Fibroblast of lung (primary cell): Measurements from ENCODE around the gene KRTAP22-1. TPM values are rescaled to one million over a fixed set of nuclear protein-coding genes. Genes with fewer than 3 reads are reported as not detected.

Experiments used
- DNase-seq, 2 donors: peaks; one replicate each; pipeline versions ENCODE4 v3.0.0 to v3.0.0-alpha.2; 2010; ENCODE audit warnings: low read depth in 2 of 2
- H2AFZ ChIP-seq: 2 replicates; pipeline ENCODE4 v1.5.1; 2012; ENCODE audit warnings: low read length, control low read depth, inconsistent platforms
- H3K27ac ChIP-seq: 2 replicates; pipeline ENCODE4 v1.5.1; 2011; ENCODE audit warnings: low read length, control low read depth; ENCODE audit not compliant: insufficient read depth
- H3K27me3 ChIP-seq: 2 replicates; pipeline ENCODE4 v1.5.1; 2011; ENCODE audit warnings: mild to moderate bottlenecking, low read length; ENCODE audit not compliant: control insufficient read depth, insufficient read depth
- H3K36me3 ChIP-seq: 2 replicates; pipeline ENCODE4 v1.5.1; 2011; ENCODE audit warnings: low read length; ENCODE audit not compliant: control insufficient read depth, insufficient read depth
- H3K4me1 ChIP-seq: 2 replicates; pipeline ENCODE4 v1.5.1; 2011; ENCODE audit warnings: low read length; ENCODE audit not compliant: control insufficient read depth, insufficient read depth; ENCODE audit errors: extremely low read depth
- H3K4me2 ChIP-seq: 2 replicates; pipeline ENCODE4 v1.5.1; 2011; ENCODE audit warnings: low read length, control low read depth; ENCODE audit not compliant: insufficient read depth; ENCODE audit errors: extremely low read depth
- H3K4me3 ChIP-seq, 4 experiments: fragments of 200-600 bp in 1 of 4; sonication (generic) in 1 of 4; replicated peaks in 1 of 4; 2 replicates each; pipeline ENCODE4 v1.5.1; 2011 to 2016; ENCODE audit warnings: low read length in 4 of 4, low read depth in 3 of 4, mild to moderate bottlenecking in 3 of 4, control low read depth in 2 of 4, inconsistent platforms in 1 of 4, mixed read lengths in 1 of 4; ENCODE audit not compliant: insufficient read depth in 1 of 4; ENCODE audit errors: control extremely low read depth in 1 of 4
- H3K79me2 ChIP-seq: 2 replicates; pipeline ENCODE4 v1.5.1; 2012; ENCODE audit warnings: mild to moderate bottlenecking, low read length, inconsistent platforms; ENCODE audit not compliant: control insufficient read depth, insufficient read depth
- H3K9ac ChIP-seq: 2 replicates; pipeline ENCODE4 v1.5.1; 2011; ENCODE audit warnings: mild to moderate bottlenecking, low read length, control low read depth; ENCODE audit not compliant: insufficient read depth
- H3K9me3 ChIP-seq: 2 replicates; pipeline ENCODE4 v1.5.1; 2012; ENCODE audit warnings: low read depth, low read length; ENCODE audit not compliant: control insufficient read depth, insufficient read depth
- H4K20me1 ChIP-seq: 2 replicates; pipeline ENCODE4 v1.5.1; 2011; ENCODE audit warnings: low read length; ENCODE audit not compliant: control insufficient read depth, insufficient read depth; ENCODE audit errors: extremely low read depth
- CTCF ChIP-seq, 2 donors: IDR thresholded peaks in 1 of 2; conservative IDR thresholded peaks in 1 of 2; 1 replicate in 1 of 2; 2 replicates in 1 of 2; pipeline ENCODE4 v1.5.1; 2011 to 2012; ENCODE audit warnings: low read length in 2 of 2, control low read depth in 1 of 2, inconsistent platforms in 1 of 2, low read depth in 1 of 2, mild to moderate bottlenecking in 1 of 2
- EZH2 ChIP-seq: IDR thresholded peaks from 2 replicates; pipeline ENCODE4 v1.5.1; 2012; ENCODE audit warnings: low read length, control low read depth, mild to moderate bottlenecking; ENCODE audit errors: missing control alignments
- polyA plus RNA-seq, 2 donors: library from polyadenylated mRNA; depleted of rRNA in 1 of 2; stranded (reverse) in 1 of 2; unstranded in 1 of 2; fragments of >200 nt; gene quantifications; 2 replicates each; pipeline ENCODE4 v1.2.1, GENCODE V29; 2011 to 2012; ENCODE audit warnings: missing spikeins in 1 of 2
- total RNA-seq: library from RNA; depleted of rRNA; stranded (reverse); fragments of >200 nt; gene quantifications from 2 replicates; pipeline ENCODE4 v1.2.1, GENCODE V29; 2014

KRTAP22-1 gene
- total and polyA plus RNA-seq, 2 donors (not counting 1 experiment from before 2014, with no cell fraction given) = not detected

DNA sequence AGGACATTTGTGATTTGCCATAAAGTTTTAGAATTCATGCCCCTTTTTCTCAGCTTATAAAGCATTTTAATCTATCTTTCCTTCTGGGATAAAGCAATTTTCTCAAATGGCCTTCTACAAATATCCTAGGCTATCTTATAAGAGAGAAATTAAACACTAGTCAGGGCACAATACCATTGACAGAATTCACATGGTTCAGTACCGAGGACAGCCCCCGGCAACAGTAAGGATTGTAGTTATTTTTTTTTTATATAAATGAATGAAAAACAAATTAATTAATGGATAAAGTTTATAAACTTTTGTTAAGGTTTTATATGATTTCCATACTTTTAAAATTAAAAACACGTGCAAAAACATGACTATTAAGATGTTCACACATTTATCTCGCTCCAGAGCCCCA lies 27.2 kb downstream of the KRTAP22-1 start:
- Histone ChIP-seq H3K36me3 (no peaks in the 10 kb centered on the region), H3K27ac (no peak overlapping the region), H3K27me3 (no peaks in the 10 kb centered on the region), H3K4me2 (no peak overlapping the region), H3K4me1 (no peaks in the 10 kb centered on the region), H4K20me1 (no peaks in the 10 kb centered on the region), H3K9me3 (no peaks in the 10 kb centered on the region), H2AFZ (no peak overlapping the region), H3K4me3 (no peak overlapping the region), H3K9ac (no peak overlapping the region), H3K79me2 (no peaks in the 10 kb centered on the region)
- TF ChIP-seq CTCF (conservative IDR thresholded peaks at IDR 0.05 in 1 of 2, IDR thresholded peaks at IDR 0.05 in 1 of 2; ENCODE audit: low read depth in 1 of 2, low read length in 2 of 2) (no peak), EZH2 (no peak)
- no peak for DNase-seq

DNA sequence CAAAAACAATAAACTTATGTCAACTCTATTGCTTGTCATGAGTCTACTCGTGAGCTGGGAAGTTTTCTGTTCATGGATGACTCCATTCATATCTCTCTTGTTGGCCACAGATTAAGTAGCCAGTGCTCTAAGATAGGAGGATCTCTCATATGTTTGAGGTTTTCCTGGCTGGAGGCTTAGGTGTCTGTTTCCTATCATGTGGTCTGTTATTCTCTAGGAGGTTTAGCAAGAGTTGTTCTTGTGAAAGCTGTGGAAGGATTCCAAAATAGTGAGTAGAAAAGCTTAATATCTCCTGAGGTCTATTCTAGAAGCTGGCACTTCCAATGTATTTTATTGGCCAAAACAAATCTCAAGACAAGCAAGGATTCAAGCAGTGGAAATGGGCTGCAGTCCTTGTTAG lies 28.3 kb downstream of the KRTAP22-1 start:
- no peaks in the 10 kb centered on the region for H3K4me1 ChIP-seq
- H3K27ac ChIP-seq = no peak overlapping the region
- H2AFZ ChIP-seq = no peak overlapping the region
- no peak overlapping the region for H3K4me2 ChIP-seq
- no peak overlapping the region for H3K4me3 ChIP-seq
- H3K36me3 ChIP-seq = no peaks in the 10 kb centered on the region
- H4K20me1 ChIP-seq = no peaks in the 10 kb centered on the region
- no peak for TF ChIP-seq EZH2
- no peak for TF ChIP-seq CTCF (conservative IDR thresholded peaks at IDR 0.05 in 1 of 2, IDR thresholded peaks at IDR 0.05 in 1 of 2; ENCODE audit: low read depth in 1 of 2, low read length in 2 of 2)
- H3K79me2 ChIP-seq = no peaks in the 10 kb centered on the region
- DNase-seq = no peak
- no peaks in the 10 kb centered on the region for H3K27me3 ChIP-seq
- H3K9me3 ChIP-seq = no peaks in the 10 kb centered on the region
- H3K9ac ChIP-seq = no peak overlapping the region

- Histone ChIP-seq H3K9me3 (no peaks in the 10 kb centered on the region), H3K27ac (no peak within 1 kb of the TSS), H3K4me2 (no peak within 1 kb of the TSS), H3K4me1 (no peaks in the 10 kb centered on the region), H4K20me1 (no peaks in the 10 kb centered on the region), H3K79me2 (no peaks in the 10 kb centered on the region), H3K9ac (no peak within 1 kb of the TSS), H3K27me3 (no peaks in the 10 kb centered on the region), H3K4me3 (no peak within 1 kb of the TSS), H3K36me3 (no peaks in the 10 kb centered on the region), H2AFZ (no peak within 1 kb of the TSS)
- no peak for TF ChIP-seq CTCF (conservative IDR thresholded peaks at IDR 0.05 in 1 of 2, IDR thresholded peaks at IDR 0.05 in 1 of 2; ENCODE audit: low read depth in 1 of 2, low read length in 2 of 2)
- no peak for TF ChIP-seq EZH2
- DNase-seq = no peak
Measured at GRCh38 chr21:30634906-30635305, 34.0 kb downstream of the KRTAP22-1 start, which contains the start of gene KRTAP20-2. Gene KRTAP20-2, plus strand, starts transcription at chr21:30635206. Its CDS starts 58 bp downstream, at chr21:30635264.
